Stimulated activated CD4-positive, alpha-beta T cell treated with anti-CD3 and anti-CD28 coated beads, Interleukin-12 subunit alpha, Interleukin-12 subunit beta, amount 100 ng/mL, for 48 hours (primary cell): ENCODE results near the gene RPP40.
"Not testable (repeated sequence)": the region's sequence is repeated elsewhere in the genome, so short reads cannot be mapped to it uniquely, and the experiment has no call there.

Experiments
- DNase-seq, 3 donors: peaks; one replicate each; pipeline ENCODE4 v3.0.0-alpha.2; 2020; ENCODE audit warnings: low read depth in 2 of 3, low spot score in 1 of 3

The RPP40 gene, protein sequence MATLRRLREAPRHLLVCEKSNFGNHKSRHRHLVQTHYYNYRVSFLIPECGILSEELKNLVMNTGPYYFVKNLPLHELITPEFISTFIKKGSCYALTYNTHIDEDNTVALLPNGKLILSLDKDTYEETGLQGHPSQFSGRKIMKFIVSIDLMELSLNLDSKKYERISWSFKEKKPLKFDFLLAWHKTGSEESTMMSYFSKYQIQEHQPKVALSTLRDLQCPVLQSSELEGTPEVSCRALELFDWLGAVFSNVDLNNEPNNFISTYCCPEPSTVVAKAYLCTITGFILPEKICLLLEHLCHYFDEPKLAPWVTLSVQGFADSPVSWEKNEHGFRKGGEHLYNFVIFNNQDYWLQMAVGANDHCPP

DNA sequence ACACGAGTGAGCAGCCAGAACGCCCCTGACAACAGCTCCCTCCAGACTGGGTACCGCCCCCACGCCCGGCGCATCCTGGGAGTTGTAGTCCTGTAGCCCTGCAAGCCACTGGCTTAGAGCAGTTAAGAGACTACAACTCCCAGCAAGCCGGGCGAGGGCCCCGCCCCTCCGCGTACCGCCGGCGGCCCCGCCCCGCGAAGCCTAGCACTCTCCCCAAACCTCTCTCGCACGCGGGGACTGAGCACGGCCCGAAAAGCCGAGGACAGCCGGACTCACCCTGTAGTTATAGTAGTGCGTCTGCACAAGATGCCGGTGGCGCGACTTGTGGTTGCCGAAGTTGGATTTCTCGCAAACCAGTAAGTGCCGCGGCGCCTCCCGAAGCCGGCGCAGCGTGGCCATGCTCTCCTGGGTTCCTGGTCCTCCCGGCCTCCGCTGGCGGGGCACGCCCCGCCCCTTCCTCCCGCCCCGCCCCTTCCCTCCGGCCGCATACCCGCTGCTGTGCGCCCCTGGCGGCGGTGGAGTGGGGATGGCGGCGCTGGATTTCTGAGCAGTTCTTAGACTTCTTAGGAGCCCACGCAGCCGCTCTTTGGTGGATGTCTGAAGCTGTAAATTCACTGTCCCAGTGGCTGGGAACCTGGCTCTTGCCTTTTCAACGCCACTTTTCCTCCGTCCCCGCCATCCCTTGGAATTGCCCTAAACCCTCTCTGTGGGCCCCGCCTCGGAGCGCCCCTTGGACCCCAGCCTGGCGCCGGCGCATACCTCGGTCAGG lies at the start of gene RPP40:
Gene RPP40, minus strand, starts transcription at position 434 of the 769 bp plus-strand sequence. Its CDS starts 35 bp downstream, at position 399.
- peak; percentile 97 to 99 (median 98) for DNase-seq

DNA sequence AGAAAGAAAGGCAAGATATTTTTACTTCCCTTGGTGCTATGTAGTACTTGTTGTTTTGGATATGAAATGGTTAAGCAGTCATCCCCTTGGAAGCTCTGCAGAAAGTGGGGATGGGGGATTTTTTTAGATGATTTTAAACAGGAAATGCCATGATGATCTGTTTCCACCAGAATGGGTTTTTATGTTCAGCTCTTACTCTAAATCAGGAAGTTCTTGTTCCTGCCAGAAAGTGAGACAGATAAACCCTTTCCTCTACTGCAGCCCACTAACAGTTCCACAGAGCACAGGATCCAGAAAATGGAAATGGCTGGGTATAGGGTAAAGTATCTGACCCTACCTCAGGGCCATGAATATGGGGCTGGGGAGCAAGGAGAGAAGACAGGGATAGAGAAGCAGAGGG lies 49.2 kb upstream of the RPP40 start:
- DNase-seq = no peak

DNA sequence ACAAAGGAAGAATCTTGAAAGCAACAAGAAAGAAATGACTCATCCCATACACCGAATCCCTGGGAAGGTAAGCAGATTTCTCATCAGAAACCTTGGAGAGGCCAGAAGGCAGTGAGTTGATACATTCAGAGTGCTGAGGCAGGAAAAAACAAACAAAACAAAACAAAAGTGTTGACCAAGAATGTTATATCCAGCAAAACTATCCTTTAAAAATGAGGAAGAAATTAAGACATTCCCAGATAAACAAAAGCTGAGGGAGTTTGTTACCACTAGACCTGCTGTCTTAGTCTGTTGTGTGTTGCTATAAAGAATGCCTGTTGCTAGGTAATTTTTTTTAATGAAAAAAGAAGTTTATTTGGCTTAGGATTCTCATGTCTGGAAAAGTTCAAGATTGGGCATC lies 47.6 kb upstream of the RPP40 start:
- DNase-seq = no peak

DNA sequence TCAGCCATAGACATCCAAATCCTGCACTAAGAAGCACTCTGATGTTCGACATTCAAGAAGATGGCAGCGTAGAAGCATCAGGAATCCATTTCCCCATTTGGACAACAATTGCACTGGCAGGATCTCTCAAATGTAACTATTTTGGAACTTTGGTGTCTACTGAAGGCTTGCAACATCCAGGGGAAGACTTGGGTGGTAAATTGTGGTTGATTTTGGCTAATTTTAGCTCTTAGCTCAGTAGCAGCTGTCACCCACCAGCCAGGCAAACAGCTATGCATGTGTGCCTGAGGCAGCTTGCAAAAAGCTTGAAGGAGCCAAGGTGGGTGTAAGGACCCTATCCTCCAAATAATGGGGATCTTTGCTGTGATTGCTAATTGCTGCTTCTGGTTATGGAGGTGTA lies 46.2 kb upstream of the RPP40 start:
- no peak for DNase-seq

DNA sequence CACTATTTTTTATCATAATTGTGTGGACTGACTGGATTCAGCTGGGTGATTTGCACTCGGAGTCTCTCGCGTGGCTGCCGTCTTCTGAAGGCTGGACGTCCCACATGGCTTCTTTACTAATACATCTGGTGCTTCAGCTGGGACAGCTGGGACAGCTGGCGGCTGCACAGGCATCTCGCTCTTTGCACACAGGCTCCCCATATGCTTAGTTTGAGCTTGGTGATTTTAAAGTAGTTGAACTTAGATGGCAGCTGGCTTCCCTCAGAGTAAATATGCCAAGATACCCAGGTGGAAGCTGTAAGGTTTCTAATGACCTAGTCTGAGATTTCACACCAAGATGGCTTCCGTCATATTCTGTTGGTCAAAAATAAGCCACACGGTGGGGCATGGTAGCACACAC lies 42.6 kb upstream of the RPP40 start:
- DNase-seq = no peak

DNA sequence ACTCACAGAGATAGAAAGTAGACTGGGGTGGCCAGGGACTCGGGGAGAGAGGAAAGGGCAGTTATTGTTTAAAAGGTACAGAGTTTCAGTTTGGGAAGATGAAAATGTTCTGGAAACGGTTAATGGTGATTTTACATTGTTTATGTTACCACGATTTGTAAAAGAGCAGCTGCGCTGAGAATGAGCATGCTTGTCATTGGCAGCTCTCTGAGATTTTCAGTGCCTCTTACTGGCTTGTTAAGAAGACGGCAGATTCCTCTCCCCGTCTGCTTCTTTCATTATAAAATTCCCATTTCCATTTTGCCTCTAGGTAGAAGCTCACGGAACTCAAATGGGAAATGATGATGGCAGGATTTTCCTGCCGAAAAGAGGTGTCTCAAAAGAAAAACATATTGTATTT lies 41.6 kb upstream of the RPP40 start:
- DNase-seq = no peak

DNA sequence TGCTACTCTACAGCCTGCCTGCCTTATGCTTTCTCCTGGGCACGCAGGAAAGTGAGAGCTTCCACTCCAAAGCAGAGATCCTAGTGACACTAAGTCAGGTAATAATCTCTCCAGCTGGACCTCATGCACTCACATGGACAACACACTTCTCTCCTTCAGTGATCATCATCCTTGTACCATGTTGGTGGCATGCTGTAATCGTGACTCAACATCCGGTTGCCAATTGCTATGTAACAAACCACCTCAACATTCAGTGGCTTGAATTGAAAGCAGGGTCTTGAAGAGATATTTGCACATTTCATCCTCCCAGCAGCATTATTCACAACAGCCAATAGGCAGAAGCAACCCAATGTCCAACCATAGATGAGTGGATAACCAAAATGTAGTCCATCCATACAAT lies 41.0 kb upstream of the RPP40 start:
- no peak for DNase-seq

DNA sequence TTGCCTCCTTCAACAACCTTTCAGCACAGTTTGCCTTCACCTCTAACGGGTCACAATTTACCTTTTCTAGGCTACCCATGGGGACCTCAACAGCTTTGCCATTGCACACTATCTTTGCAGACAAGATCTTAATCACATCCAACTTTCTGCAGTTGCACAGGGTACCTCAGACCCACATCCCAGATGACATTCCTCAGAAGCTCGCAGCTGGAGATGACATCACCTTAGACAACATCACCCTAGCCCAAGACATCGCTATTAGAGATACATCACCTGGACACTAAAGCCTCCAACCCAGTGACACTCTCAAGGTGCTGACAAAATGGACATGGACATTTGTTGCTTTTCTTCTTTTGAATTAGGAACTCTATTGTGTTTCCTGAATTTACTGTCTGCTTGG lies 38.6 kb upstream of the RPP40 start:
- no peak for DNase-seq

DNA sequence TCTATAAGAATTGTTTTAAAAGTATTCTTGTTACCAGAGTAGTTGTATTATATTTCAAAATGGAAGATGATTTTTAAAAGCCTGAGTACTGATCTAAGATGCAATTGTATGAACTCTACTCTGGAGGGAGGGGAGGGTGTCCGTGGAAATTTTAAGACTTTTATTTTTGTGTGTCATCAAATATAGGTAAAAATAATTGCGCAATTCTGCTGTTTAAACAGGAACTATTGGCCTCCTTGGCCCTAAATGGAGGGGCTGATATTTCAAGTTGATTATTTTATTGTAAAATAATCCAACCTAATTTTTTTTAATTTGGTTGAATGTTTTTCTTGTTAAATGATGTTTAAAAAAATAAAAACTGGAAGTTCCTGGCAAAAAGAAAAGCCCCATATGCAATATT lies 38.1 kb upstream of the RPP40 start:
- DNase-seq = no peak

DNA sequence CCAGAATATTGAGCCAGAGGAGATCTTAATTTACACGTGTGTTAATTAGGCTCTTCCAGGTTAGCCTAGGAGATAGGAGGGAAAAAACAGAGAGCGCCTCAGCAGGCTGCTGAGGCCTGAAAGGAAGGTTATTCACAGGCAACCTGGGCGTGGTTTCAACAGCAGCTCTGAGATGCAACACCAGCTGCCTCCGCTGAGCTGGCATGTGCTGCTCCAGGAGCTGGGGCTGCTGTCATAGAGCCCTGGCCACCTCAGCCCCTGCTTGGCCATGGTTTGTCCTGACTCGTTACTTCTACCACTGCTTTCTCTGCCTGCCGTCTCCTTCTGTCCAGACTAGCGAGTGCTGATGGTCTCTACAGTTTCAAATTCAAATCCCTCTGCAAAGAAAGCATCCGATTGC lies 32.4 kb upstream of the RPP40 start:
- no peak for DNase-seq

DNA sequence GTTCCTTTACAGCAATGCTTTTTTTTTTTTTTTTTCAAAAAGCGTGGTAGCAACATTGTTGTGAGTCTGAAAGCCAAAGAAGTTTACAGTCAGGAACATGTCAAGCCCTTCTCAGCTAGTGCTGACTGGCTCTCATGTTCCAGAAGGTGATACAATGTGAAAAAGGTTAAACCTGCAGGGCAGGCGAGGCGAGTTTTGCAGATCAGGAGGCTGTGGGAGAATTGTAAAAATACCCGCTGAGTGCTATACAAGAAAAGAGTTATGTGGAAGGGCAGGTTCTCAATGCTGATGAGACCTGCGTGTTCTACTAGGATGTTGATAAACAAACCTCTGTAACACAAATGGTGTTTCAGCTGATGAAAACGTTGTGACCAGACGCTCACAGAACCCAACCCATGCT lies 30.9 kb upstream of the RPP40 start:
- DNase-seq = no peak

DNA sequence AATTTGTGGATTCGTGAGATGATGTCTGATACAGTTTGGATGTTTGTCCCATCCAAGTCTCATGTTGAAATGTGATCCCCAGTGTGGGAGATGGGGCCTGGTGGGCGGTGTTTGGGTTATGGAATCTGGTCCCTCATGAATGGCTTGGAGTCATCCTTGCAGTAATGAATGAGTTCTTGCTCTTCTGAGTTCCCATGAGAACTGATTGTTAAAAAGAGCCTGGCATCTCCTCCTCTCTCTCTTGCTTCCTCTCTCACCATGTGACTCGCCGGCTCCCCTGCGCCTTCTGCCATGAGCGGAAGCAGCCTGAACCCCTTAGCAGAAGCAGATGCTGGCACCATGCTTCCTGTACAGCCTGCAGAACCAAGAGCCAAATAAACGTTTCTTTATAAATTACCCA lies 30.5 kb upstream of the RPP40 start:
- DNase-seq = no peak

DNA sequence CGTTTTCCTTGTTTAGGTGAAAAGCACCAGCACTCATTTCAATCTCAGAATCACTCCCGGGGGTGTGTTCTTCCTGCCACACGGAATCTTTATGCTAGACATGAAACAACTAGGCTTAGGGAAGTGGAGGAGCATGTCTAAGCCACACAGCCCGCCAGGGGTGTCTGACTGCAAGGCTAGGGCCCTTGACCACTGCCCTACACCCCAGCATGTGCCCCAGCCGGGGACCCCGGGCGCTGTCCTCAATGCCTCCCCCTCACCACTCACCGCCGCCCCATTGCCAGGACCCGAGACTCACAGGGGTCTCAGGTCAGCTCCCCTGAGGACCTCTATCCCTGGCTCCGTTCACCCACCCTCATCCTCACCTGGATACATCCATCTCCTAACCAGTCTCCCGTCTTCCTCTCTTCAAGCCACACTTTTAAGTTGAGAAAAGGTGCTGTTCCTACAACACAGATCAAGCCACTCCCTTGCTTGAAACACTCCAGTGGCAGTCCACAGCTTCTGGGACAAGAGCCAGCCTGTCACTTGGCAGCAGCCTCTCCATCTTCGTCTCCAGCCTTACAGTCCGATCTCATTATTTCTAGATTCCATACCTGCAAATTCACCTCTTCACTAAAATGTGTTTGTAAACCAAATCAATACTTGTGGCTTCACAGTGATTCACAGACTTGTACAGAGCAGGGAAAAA lies 29.5 kb upstream of the RPP40 start:
- not testable (repeated sequence) for DNase-seq

DNA sequence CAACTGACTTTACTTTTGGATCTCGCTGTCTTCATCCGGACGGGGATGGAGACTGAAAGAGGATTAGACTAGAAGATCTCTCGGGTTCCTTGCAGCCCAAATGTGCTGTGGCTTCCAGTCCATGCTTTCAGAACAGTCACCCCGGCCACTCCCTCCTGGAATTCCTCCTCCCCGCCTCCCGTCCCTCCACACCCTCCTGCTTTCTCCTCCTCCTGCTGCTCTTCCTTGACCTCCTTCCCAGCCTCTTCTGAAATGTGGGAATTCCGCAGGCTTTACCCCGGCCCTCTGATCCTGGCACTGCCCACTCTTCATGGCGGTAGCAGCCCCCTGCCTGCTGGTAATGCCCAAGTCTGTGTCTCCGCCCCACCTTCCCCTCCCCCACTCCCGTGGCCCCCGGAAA lies 28.9 kb upstream of the RPP40 start:
- not testable (repeated sequence) for DNase-seq

DNA sequence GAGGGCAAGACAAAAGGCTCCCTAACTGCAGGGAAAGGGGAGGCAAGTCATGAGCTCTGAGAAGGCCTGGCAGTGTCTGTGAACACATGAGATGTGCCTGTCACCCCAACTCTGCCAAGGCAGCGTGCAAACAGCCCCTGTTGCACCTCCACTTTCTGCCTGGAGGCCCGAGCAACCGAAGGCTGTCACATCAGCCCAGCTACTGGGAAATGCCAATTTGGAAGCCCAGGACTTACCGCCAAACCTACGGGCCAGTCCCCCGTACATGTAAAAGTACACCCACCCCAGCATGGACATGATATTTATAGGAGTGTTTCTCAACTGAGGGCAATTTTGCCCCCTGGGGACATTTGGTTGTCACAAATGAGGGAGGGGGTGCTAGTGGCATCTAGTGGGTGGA lies 27.3 kb upstream of the RPP40 start:
- DNase-seq = no peak

DNA sequence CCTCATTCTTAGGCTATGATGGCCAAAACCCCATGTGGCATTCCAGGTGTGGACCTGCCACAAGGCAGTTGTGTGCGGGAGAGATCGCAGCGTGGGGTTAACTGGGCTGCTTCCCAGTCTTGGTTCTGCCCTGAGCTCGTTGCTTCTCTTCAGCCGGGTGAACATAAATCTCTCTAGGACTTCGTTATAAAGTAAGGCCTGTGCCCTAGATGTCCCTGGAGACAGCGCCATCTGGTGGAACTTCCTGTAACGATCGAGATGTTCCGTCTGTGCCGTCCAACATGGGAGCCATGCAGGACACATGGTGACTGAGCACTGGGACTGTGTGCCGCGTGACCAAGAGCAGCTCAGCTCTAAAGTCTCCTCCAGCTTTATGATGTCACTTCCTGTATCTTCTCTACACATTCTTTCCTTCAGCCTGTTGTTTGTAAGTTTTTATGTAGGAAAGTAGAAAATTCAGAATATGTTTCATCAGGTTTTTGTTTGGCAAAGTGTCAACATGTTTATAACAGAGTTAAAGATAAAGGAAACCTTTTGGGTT lies 26.8 kb upstream of the RPP40 start:
- DNase-seq = peak; percentile 74 to 87 (median 79)

DNA sequence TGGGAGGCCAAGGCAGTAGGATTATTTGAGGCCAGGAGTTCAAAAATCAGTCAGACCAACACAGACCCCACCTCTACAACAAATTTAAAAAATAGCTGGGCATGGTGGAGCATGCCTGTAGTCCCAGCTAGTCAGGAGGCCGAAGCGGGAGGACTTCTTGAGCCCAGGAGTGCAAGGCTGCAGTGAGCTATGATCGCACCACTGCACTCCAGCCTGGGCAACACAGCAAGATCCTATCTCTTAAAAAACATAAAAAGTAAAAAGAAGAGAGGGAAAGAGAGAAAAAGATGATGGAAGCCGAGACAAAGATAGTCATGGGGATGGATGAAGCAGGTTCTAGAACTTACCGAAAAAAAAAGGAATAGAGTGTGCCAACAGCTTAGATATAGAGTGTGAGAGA lies 25.8 kb upstream of the RPP40 start:
- DNase-seq = no peak

DNA sequence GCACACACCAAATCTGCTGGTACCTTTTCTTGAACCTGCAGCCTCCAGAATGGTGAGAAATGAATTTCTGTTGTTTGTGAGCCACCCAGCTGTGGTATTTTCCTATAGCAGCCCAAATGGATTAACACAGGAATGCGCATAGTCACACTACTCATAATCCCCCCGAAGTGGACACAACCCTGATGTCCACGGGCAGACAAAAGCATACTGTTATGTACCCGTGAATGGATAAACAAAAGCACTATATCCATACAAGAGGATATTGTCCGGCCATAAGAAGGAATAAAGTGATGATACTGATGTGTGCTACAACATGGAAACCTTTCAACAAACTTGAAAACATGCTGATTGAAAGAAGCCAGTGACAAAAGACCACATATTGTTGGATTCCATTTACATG lies 25.1 kb upstream of the RPP40 start:
- no peak for DNase-seq

DNA sequence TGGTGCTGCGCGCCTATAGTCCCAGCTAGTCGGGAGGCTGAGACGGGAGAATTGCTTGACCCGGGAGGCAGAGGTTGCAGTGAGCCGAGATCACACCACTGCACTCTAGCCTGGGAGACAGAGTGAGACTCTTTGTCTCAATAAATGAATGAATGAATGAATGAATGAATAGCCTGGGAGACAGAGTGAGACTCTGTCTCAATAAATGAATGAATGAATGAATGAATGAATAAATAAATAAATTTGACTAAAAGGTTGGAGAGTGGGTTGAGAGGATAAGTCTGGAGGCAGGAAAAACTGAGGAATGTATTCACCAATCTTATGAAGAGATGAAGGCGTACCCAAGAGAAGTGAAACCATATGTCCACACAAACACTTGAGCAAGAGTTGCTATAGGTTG lies 24.5 kb upstream of the RPP40 start:
- DNase-seq = no peak

DNA sequence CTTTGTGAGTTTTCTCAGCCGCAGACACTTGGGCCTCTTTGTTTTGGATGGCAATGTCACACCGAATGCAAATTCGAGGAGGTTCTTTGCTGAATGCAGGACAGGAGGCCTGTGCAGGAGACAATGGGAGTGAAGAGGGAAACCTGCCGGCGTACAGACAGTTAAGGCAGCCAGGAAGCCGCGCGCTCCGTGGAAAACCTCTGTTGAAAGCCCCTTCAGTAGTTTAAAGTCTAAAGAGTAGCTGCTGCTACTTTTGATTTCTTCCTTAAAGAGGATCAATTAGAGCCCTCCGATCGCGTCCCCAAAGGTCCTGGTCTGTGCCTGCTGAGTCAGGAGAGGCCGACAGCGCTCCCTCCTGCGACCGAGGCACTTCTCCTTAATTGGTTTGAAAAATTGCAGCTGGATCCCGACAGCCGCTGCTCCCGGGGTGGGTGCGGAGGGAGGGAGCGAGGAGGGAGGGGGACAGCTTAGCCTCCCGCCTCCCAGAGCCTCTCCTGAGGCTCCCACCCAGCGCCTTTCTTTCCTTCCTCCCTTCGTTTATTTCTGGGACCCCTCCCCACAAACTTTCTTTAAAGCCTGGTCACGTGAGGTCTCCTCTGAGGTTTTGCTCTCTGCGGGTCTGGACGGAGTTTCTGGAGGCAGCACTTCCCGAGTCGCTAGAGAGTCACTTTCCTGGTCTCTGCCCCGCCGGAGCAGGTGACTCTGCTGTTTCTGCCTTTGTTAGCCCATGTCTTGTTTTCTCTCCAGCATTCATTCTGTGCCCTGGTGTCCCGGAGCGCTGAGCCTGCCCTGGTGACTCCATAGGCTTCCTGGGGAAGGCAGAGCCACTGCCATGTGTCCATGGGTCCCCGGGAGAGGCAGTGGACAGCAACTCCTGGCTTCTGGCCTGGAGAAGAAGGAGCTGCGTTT lies 22.3 kb upstream of the RPP40 start:
- DNase-seq = no peak

DNA sequence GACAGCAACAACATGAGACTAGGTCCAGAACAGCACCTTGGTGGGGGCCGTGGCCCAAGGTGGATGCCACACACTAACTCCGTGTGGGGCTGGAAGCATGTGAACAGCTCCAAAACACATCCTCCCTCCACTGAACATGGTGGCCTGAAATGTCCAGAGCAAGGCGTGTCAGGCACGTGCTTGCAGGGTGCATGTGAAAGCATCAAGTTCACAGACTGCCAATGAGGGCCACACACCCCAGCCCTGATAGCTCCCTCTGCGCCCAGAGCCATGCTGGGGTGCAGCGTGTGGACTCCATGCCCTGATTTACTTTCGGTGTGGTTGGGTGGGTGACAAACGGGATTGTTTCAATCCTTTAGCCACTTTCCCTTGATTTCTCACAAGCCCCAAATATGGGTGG lies 20.1 kb upstream of the RPP40 start:
- DNase-seq = no peak
